Central memory CD8-positive, alpha-beta T cell (primary cell): ENCODE measurements around the gene HOXB1.
"Not testable (repeated sequence)": the region's sequence is repeated elsewhere in the genome, so short reads cannot be mapped to it uniquely, and the experiment has no call there.

ENCODE experiments used
- ATAC-seq: fragments of 150-1000 bp; cut with Tn5 transposase; replicated peaks from 2 replicates; pipeline ENCODE4 v1.10.0; 2022; ENCODE audit warnings: mild to moderate bottlenecking, moderate FRiP score, moderate number of reproducible peaks; ENCODE audit not compliant: poor library complexity, severe bottlenecking; ENCODE audit errors: extremely low read depth
- DNase-seq, 2 donors: peaks; one replicate each; pipeline ENCODE4 v3.0.0; 2021; ENCODE audit warnings: low spot score in 2 of 2
- H3K27ac Mint-ChIP-seq: one replicate; pipeline ENCODE4 v1.8.0; 2022; ENCODE audit warnings: low read depth, mild to moderate bottlenecking, moderate library complexity, mixed read lengths
- H3K27me3 Mint-ChIP-seq: one replicate; pipeline ENCODE4 v1.8.0; 2022; ENCODE audit warnings: mixed read lengths
- H3K36me3 Mint-ChIP-seq: one replicate; pipeline ENCODE4 v1.8.0; 2022; ENCODE audit warnings: mild to moderate bottlenecking, moderate library complexity, mixed read lengths; ENCODE audit not compliant: insufficient read depth
- H3K4me1 Mint-ChIP-seq: one replicate; pipeline ENCODE4 v1.8.0; 2022; ENCODE audit warnings: mixed read lengths
- H3K4me3 Mint-ChIP-seq: one replicate; pipeline ENCODE4 v1.8.0; 2022; ENCODE audit warnings: mild to moderate bottlenecking, moderate library complexity, mixed read lengths
- H3K9me3 Mint-ChIP-seq: one replicate; pipeline ENCODE4 v1.8.0; 2022; ENCODE audit warnings: mixed read lengths

HOXB1 gene

DNA sequence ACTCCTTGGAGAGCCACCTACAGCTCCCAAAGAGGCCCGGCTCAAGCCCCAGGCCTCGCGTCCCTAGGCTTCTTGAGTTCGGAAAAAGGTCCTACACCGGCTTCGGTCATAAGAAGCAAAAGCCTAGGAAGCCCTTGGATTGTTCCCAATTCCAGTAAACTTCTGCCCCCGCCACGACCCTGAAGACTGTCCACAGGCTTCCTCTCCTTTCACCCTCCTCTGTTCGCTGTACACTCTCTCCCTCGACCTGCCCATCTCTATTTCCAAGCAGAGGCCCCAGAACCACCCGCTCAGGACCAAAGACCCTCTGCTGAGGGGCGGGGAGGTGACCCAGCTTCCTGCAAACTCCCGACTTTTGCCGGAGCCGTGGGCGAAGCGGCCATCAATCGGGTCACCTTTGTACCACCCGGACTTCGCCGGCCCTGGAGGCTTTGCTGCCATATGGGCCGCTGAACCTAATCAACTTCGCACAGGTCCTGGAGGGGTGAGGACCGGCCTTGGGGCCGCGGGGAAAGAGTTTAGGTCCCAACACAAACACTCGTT, 11.4 kb upstream of the HOXB1 start:
- DNase-seq = no peak

GRCh38 chr17:48541577-48542113, 10.8 kb upstream of the HOXB1 start:
- DNase-seq = peak in 1 of 2 donors; percentile 25
- Mint-ChIP-seq H3K4me3 (peak overlapping the region; percentile 91), H3K27ac (peak overlapping the region; percentile 98), H3K9me3 (no peaks in the 10 kb centered on the region), H3K4me1 (peaks cover 28% of the 10 kb centered on the region), H3K27me3 (peaks cover 62% of the 10 kb centered on the region), H3K36me3 (peaks cover 16% of the 10 kb centered on the region)
- ATAC-seq = no peak

More for the DNA sequence above, 11.4 kb upstream of the HOXB1 start:
- Mint-ChIP-seq H3K27ac (peak overlapping the region; percentile 98), H3K4me3 (peak overlapping the region; percentile 91), H3K27me3 (peaks cover 57% of the 10 kb centered on the region), H3K4me1 (peaks cover 28% of the 10 kb centered on the region), H3K36me3 (peaks cover 16% of the 10 kb centered on the region), H3K9me3 (no peaks in the 10 kb centered on the region)
- ATAC-seq = no peak

GRCh38 chr17:48541036-48541576, 10.3 kb upstream of the HOXB1 start:
- ATAC-seq (no peak), DNase-seq (no peak)
- Mint-ChIP-seq H3K4me3 (peak overlapping the region; percentile 91), H3K4me1 (peaks cover 28% of the 10 kb centered on the region), H3K36me3 (peaks cover 15% of the 10 kb centered on the region), H3K27me3 (peaks cover 61% of the 10 kb centered on the region), H3K9me3 (no peaks in the 10 kb centered on the region), H3K27ac (peak overlapping the region; percentile 98)

GRCh38 chr17:48540213-48540612, 9.4 kb upstream of the HOXB1 start:
- Mint-ChIP-seq H3K27ac (no peak overlapping the region), H3K4me1 (peaks cover 28% of the 10 kb centered on the region), H3K4me3 (no peak overlapping the region), H3K36me3 (peaks cover 15% of the 10 kb centered on the region), H3K9me3 (no peaks in the 10 kb centered on the region), H3K27me3 (peaks cover 56% of the 10 kb centered on the region)
- ATAC-seq = no peak
- no peak for DNase-seq

GRCh38 chr17:48539177-48539576, 8.4 kb upstream of the HOXB1 start:
- Mint-ChIP-seq H3K36me3 (peaks cover 15% of the 10 kb centered on the region), H3K27ac (no peak overlapping the region), H3K27me3 (peaks cover 52% of the 10 kb centered on the region), H3K4me1 (peaks cover 24% of the 10 kb centered on the region), H3K9me3 (no peaks in the 10 kb centered on the region), H3K4me3 (no peak overlapping the region)
- DNase-seq (no peak), ATAC-seq (no peak)

DNA sequence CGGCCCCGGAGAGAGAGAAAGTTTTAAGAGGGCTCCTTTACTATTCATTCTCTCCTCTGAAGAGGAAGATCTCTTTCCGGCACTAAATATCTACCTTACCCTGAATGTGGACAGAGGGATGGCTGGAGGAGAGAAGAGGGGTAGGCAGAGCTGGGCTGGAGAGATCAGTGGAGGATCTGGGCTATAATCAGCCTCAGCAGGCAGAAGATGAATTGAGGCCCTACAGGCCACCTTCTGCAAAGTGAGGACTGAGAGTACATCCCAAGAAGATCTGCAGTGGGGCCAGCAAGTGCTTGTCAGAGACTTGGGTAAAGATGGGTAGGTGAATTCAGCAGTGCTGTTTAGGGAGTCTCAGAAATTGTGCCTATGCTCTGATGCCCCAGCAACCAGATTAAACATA, 6.5 kb upstream of the HOXB1 start:
- H3K4me3 Mint-ChIP-seq = no peak overlapping the region
- ATAC-seq = no peak
- H3K9me3 Mint-ChIP-seq = no peaks in the 10 kb centered on the region
- peaks cover 7% of the 10 kb centered on the region for H3K36me3 Mint-ChIP-seq
- DNase-seq = no peak
- peaks cover 12% of the 10 kb centered on the region for H3K4me1 Mint-ChIP-seq
- no peak overlapping the region for H3K27ac Mint-ChIP-seq
- peaks cover 35% of the 10 kb centered on the region for H3K27me3 Mint-ChIP-seq

DNA sequence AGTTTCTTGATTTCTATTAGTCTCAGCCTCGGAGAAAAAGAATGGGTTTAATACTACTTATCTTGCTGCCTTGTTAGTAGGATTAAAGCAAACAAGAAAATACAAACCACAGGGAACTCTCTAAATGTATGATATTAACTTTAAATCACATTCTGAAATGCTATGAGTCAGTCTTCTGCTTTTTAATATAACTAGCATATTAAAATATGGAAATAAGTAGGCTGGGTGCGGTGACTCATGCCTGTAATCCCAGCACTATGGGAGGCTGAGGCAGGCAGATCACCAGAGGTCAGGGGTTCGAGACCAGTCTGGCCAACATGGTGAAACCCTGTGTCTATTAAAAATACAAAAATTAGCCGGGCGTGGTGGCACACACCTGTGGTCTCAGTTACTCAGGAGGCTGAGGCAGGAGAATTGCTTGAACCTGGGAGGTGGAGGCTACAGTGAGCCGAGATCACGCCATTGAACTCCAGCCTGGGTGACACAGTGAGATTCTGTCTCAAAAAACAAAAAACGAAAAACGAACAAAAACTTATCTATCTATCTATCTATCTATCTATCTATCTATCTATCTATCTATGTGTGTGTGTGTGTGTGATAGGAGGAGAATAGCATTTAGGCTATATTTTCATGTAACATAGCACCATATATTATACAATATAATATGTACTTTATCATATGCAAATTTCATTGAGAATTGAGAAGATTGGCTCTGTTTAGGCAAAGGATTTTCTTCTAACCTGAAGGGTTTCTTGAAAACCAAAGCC, 5.2 kb upstream of the HOXB1 start:
- DNase-seq, H3K27ac Mint-ChIP-seq, H3K36me3 Mint-ChIP-seq, ATAC-seq, H3K9me3 Mint-ChIP-seq, H3K4me3 Mint-ChIP-seq, H3K4me1 Mint-ChIP-seq: not testable (repeated sequence)
- peaks cover 22% of the 10 kb centered on the region for H3K27me3 Mint-ChIP-seq

DNA sequence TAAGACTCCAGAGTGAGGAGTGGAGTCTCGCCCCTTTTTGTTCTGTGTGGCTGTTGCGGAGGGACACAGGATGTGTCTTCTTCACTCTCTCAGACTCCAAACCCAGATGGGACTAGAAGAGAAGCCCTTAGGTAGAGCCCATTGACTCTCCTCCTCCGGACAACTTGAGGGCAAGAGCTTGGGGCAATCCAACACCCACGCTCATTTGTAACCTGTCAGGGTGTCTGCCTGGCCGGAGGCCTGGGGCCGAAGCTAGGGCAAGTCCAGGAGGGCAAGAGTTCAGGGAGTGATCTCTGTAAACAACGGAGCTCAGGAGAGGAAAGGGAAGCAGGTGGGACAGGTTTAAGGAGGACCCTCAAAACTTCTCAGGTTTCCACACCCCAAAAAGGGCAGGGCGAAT, 1.4 kb upstream of the HOXB1 start:
- Mint-ChIP-seq H3K4me3 (no peak overlapping the region), H3K36me3 (no peaks in the 10 kb centered on the region), H3K27ac (no peak overlapping the region), H3K9me3 (no peaks in the 10 kb centered on the region), H3K4me1 (no peaks in the 10 kb centered on the region), H3K27me3 (peaks cover 10% of the 10 kb centered on the region)
- no peak for DNase-seq
- ATAC-seq = no peak

GRCh38 chr17:48530208-48530886, 464 bp downstream of the HOXB1 start:
- DNase-seq (no peak), ATAC-seq (no peak)
- Mint-ChIP-seq H3K4me3 (no peak overlapping the region), H3K9me3 (no peaks in the 10 kb centered on the region), H3K36me3 (no peaks in the 10 kb centered on the region), H3K4me1 (no peaks in the 10 kb centered on the region), H3K27ac (no peak overlapping the region), H3K27me3 (peaks cover 15% of the 10 kb centered on the region)

DNA sequence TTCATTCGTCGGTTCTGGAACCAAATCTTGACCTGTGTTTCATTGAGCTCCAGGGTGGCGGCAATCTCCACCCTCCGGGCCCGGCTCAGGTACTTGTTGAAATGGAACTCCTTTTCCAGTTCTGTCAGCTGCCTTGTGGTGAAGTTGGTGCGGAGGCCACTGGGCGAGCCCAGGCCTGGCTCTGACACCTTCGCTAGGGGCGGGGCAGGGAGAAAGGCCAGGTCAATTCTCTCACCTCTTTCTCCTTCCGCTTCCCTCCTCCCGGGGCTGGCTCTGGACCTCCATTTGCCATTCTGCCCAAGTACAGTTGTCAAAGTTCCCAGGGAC, 1.2 kb downstream of the HOXB1 start:
- no peaks in the 10 kb centered on the region for H3K4me1 Mint-ChIP-seq
- H3K4me3 Mint-ChIP-seq = no peak overlapping the region
- no peaks in the 10 kb centered on the region for H3K9me3 Mint-ChIP-seq
- peaks cover 22% of the 10 kb centered on the region for H3K27me3 Mint-ChIP-seq
- H3K27ac Mint-ChIP-seq = no peak overlapping the region
- no peaks in the 10 kb centered on the region for H3K36me3 Mint-ChIP-seq
- ATAC-seq (no peak), DNase-seq (no peak)

- H3K9me3 Mint-ChIP-seq = no peaks in the 10 kb centered on the region
- DNase-seq (no peak), ATAC-seq (no peak)
- no peak overlapping the region for H3K4me3 Mint-ChIP-seq
- no peaks in the 10 kb centered on the region for H3K36me3 Mint-ChIP-seq
- peaks cover 28% of the 10 kb centered on the region for H3K27me3 Mint-ChIP-seq
- no peak overlapping the region for H3K27ac Mint-ChIP-seq
- H3K4me1 Mint-ChIP-seq = no peaks in the 10 kb centered on the region
These were observed 1.7 kb downstream of the HOXB1 start for GRCh38 chr17:48528936-48529682.
